ENCODE results near the gene RC3H1.

GRCh38 chr1:174023440-174023839 lies 1.3 kb upstream of the RC3H1 start:
- no peak for TF ChIP-seq CTCF (IDR thresholded peaks at IDR 0.05; ENCODE audit: insufficient read depth, low read length)
- no peak for TF ChIP-seq POLR2AphosphoS5 (IDR thresholded peaks at IDR 0.05; ENCODE audit: low read depth)
- TF ChIP-seq REST (IDR thresholded peaks at IDR 0.05; ENCODE audit: insufficient replicate concordance, low read depth), result no peak
- TF ChIP-seq SPI1 (IDR thresholded peaks at IDR 0.05; ENCODE audit: borderline replicate concordance, low read depth), result peak; percentile 42; the same call in 1 of the 2 replicates
- no peak for TF ChIP-seq GABPA (IDR thresholded peaks at IDR 0.05; ENCODE audit: low read depth)
